Medulla oblongata (tissue), 1 donor: ENCODE results near the gene THSD8.
"Not testable (repeated sequence)": the region's sequence is repeated elsewhere in the genome, so short reads cannot be mapped to it uniquely, and the experiment has no call there.

ENCODE experiments used
- DNase-seq: peaks from one replicate; pipeline ENCODE4 v3.0.0-alpha.2; 2015; ENCODE audit errors: extremely low spot score

The THSD8 gene

GRCh38 chr19:12792051-12792852 lies 9.6 kb upstream of the THSD8 start:
- peak; percentile 55 for DNase-seq

DNA sequence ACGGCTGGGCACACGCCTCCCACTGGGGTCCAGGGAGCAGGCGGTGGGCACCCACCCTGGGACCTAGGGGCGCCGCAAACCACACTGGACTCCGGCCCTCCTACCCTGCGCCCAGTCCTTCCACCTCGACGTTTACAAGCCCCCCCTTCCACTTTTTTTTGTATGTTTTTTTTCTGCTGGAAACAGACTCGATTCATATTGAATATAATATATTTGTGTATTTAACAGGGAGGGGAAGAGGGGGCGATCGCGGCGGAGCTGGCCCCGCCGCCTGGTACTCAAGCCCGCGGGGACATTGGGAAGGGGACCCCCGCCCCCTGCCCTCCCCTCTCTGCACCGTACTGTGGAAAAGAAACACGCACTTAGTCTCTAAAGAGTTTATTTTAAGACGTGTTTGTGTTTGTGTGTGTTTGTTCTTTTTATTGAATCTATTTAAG lies 9.0 kb upstream of the THSD8 start:
- DNase-seq = no peak

DNA sequence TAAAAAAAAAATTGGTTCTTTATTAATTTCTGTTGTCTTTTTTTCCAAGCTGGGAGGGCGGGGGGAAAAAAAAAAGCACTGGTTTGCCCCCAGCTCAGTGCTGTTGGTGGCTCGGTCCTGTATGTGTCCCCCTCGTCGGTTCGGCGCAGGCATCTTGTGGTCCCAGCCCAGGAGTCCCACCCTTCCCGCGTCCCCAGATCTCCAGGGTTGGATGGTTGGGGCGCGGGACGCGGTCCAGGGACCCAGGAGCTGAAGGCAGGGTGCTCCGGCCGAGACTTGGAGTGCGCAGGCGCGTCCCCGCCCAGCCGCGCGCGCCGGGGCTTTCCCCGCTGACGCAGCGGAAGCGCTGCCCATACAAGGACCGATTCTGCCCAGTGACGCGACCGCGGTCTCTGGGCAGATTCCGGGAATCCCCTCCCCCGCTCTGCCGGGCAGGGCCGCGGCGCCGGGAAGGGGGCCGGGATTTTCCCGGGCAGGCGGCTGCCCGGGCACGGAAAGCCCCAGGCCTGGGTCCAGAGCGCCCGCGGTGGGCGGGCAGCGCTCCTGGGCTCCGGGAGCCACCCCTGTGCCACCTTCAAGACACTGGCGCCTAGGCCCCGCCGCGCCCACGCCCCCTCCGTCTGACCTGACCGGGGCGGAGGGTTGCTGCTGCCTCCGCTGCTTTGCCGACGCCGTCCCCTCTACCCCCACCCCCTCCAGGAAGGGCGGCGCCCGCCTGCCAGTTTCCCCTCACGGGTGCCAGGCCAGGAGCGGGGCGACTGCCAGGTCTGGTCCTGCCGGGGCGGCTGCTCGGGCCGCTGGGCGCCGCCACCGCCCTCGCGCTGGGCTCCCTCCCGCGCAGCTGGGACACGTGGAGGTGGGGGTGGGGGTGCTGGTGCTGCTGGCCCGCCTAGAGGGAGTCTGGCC lies 8.3 kb upstream of the THSD8 start:
- DNase-seq = peak; percentile 97

DNA sequence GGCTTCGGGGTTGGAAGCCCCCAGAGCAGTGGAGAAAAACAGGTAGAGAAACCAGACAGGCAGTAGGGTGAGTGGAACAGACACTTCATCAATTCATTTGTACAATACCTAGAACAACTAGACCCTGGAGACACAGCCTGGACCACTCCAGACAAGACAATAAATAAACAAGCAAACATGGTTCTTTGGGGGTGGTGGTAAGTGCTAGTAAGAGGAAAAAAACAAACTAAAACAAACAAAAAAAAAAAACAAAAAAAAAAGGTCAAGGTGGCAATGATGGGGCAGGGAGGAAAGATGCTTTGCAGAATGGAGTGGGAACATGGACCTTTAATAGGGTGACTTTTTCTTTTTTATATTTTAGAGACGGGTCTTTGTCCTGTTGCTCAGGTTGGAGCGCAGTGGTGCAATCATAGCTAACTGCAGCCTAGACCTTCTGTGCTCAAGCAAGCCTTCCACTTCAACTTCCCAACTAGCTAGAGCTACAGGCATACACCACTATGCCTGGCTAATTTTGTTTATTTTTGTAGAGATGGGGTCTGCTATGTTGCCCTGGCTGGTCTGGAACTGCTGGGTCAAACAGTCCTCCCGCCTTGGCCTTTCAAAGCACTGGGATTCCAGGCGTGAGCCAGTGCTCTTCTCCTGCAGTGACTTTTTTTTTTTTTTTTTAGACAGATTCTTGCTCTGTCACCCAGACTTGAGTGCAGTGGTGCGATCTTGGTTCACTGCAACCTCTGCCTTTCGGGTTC lies 7.5 kb upstream of the THSD8 start:
- DNase-seq = no peak

- no peak for DNase-seq
Observed at GRCh38 chr19:12794971-12795381, 6.9 kb upstream of the THSD8 start.

- peak; percentile 92 for DNase-seq
Observed at GRCh38 chr19:12796146-12797071, 5.5 kb upstream of the THSD8 start.

DNA sequence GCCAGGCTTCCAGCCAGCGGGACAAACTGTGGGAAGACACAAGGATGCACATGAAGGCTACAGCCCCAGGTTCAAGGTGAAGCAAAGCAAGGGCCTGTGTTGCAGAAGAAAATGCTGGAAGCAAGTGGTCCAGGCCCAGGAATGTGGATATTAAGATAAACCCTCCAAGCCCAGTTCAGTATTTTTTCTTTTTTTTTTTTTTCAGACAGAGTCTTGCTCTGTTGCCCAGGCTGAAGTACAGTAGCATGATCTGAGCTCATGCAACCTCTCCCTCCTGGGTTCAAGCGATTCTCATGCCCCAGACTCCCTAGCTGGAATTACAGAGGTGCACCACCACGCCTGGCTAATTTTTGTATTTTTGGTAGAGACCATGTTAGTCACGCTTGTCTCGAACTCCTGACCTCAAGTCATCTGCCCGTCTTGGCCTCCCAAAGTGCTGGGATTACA lies 4.7 kb upstream of the THSD8 start:
- no peak for DNase-seq

- not testable (repeated sequence) for DNase-seq
Observed at GRCh38 chr19:12797607-12798006, 4.3 kb upstream of the THSD8 start.

- DNase-seq = no peak
Observed at GRCh38 chr19:12799742-12800465, 2.0 kb upstream of the THSD8 start.

DNA sequence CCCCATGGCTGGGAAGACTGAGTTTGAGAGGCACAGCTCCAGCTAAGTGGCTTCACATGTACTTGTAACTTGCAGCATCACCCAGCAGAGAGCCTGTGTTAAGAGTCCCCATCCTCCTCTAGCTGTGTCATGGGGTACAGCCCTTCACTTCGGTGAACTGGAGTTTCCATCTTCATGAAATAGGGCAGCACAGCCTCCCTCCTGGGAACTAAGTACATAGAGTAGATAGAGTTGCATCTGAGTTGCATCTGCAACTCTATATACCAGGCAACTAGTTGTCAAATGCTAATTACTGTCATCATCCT lies 1.5 kb upstream of the THSD8 start:
- no peak for DNase-seq

GRCh38 chr19:12800923-12801465 lies 875 bp upstream of the THSD8 start:
- DNase-seq = no peak

- no peak for DNase-seq
Observed at GRCh38 chr19:12802267-12803106, 618 bp downstream of the THSD8 start.

DNA sequence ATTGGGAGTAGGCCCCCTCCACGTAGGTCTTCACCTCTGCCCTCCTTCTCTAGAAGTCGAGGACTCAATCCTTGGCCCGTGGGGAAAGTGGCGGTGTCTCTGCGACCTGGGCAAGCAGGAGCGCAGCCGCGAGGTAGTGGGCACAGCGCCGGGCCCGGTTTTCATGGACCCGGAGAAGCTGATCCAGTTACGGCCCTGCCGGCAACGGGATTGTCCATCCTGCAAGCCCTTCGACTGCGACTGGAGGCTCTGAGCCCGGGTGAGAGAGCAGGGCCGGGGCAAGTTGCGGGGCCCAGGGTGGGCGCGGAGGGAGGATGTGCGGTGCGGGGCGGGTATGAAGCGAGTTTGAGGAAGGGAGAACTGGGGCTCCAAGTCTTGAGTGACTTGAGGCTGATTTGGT lies 2.2 kb downstream of the THSD8 start:
- DNase-seq = no peak

DNA sequence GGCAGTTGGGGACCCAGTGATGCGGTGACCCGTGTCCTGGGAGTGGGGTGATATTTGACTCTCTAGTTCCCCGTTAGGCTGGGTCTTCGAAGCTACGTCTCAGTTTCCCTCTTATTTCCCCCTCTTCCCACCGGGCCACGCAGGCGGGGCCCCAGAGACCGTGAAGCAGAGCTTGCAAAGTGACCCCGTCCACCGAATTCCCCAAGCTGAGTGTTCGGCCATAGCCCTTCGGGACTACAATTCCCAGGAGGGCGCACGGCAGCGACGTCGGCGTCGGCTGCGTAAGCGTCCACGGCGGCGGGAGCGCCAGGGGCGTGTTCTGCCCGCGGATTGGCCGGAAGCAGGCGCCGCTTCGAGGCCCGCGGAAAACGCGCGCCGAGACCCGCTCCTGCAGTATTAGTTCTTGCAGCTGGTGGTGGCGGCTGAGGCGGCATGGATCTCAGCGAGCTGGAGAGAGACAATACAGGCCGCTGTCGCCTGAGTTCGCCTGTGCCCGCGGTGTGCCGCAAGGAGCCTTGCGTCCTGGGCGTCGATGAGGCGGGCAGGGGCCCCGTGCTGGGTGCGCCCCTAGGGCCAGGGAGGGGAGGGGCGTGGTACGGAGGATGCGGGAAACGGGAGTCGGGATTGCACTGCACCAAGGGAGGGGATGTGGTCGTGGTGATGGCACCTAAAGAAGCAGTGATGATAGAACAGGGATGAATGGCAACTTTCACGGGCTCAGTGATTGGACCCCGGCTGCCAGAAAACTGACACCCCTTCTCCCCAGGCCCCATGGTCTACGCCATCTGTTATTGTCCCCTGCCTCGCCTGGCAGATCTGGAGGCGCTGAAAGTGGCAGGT lies 4.6 kb downstream of the THSD8 start, which contains the start of gene RNASEH2A:
Gene RNASEH2A, plus strand, starts transcription at position 343 of the 840 bp plus-strand sequence. Its CDS starts 90 bp downstream, at position 433.
- peak; percentile 90 for DNase-seq

- no peak for DNase-seq
Observed at GRCh38 chr19:12815088-12815487, 13.2 kb downstream of the THSD8 start.

DNA sequence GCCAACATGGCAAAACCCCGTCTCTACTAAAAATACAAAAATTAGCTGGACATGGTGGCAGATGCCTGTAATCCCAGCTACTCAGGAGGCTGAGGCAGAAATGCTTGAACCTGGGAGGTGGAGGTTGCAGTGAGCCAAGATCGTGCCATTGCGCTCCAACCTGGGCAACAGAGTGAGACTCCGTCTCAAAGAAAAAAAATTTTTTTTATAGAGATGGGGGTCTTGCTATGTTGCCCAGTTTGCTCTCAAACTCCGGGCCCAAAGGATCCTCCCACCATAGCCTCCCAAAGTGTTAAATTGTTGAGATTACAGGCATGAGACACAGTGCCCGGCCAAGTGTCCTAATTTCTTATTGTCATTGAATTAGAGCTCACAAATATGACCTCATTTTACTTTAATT lies 15.3 kb downstream of the THSD8 start:
- not testable (repeated sequence) for DNase-seq

GRCh38 chr19:12817810-12818209 lies 15.9 kb downstream of the THSD8 start:
- not testable (repeated sequence) for DNase-seq

DNA sequence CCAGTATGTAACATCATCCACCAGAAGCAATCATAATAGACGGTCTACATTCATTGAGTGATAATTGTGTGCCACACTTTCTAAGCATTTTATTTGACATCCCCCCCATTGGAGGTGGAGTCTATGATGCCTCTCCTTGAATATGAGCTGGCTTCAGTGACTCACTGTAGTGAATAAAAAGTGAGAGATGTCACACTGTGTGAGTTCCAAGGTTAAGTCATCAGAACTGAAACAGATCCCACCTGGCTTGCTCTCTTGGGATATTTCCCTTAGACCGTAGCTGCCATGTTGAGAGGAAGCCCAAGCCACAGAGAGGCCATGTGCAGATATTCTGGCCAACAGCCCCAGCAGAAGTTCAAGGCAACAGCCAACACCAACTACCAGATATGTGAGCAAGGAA lies 19.9 kb downstream of the THSD8 start:
- no peak for DNase-seq
